Activated CD8-positive, alpha-beta memory T cell treated with anti-CD3 and anti-CD28 coated beads for 4 hours (primary cell): ENCODE results near the gene FIP1L1.

Experiments used
- DNase-seq, 2 donors: peaks; one replicate each; pipeline ENCODE4 v3.0.0-alpha.2; 2020; ENCODE audit warnings: low read depth in 2 of 2

The FIP1L1 gene

DNA sequence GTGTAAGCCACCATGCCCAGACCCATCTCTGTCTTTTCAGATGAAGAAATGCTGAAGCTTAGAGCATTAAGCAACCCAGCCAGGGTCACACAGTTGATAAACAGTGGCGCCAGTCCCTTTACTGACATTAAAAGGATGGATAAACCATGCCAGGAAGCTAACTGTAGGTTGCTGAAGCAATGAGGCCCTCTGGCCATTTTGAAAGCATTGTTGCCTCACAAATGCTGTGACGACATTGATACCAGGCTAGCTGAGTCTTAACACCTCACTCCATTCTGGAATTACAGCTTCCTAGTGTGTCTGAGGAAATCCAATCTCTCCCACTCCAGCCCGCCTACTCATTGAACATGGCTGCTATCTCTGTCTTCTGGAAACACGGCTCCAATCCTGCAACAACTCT is 124.1 kb downstream of the FIP1L1 start:
- no peak for DNase-seq

DNA sequence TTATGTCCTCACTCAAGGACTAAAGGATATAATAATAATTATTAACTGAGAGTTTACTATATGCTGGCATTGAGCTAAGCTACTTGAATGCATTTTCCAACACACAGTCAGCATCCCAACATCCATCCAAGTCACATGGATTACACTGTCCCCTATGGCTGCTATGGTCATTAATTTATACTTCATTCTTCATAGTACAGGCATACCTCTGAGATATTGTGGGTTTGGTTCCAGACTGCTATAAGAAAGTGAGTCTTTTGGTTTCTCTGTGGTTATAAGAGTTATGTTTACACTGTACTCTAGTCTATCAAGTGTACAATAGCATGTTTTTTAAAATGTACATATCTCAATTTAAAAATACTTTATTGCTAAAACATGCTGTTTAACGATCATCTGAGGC is 124.7 kb downstream of the FIP1L1 start:
- DNase-seq = no peak

DNA sequence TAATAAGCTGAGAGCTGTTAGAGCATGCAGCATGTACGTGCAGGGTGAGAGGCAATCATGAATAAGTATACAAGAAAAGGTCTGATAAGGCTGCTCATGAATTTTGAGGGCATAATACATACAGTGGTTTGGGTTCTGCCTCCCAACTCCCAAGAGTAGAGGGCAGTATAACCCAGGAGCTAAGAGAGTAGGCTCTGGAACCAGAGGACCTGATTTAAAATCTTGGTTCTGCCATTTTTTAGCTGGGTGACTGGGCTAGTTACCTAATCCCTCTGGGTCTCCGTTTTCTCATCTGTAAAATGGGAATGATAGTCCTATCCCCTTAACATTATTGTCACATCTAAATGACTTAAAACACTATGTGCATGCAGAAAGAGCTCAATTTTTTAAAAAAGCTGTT is 128.5 kb downstream of the FIP1L1 start:
- DNase-seq = no peak

DNA sequence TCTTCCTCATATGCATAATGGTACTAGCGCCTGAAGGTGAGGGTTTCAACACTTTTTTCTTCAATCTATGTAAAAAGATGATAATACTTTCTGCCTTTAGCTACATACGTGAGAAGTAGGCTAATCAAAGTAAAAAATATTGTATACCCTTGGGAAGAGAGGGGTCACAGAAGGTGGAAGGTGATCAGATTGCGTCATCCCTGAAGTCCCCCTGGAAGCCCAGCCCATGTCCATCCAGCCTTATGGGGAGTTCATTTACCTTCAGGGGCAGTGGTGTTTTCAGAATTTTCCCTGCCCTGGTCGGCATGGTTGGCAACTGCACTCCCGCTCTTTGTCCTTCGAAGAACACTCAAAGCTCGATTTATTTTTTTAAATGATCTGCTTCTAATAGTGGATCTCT is 129.6 kb downstream of the FIP1L1 start:
- DNase-seq = no peak

DNA sequence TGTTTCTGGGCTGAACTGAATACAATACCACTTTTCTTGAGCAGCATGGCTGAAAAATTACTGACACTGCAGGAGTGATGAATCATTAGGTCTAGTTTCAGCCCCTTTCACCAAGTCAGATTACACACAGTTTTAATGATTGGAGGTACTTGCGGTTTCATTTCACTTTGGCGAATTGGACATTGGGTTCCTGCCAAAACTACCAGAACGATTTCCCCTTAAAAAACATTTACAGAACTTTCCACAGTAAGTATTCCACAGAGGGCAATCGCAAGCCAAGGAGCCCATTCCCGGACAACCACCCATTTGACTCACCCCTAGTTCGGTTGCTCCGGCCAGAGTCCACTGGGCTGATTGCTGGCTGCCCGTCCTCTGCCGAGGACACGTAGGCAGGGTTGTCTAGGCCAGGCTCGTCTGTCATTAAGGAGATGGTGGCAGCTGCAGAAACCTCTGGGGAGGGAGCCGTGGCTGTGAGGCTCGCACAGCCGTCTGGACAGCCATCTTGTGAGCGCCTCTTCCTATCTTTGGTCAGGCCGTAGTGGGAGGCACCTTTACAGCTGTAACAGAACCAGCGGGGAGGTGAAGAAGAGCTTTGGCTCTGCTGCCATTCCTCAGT is 130.3 kb downstream of the FIP1L1 start:
- no peak for DNase-seq

DNA sequence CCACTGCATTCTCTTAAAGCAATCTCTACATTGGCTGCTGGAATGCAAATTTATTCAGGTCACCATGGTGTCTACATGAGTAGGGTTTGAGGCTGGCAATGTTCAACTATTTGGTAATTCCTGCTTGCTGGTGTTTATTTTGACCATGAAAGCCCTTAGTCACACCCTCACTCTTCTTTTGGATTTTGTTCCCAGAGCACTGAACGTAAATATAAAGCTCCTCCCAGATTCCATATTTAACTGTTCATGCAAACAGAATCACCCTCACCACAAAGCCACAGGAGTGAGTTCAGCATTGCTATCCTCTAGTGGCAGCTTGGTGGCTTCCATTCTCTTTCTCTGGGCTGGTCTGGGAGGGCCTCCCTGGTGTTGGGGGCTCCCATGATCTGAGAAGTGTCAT is 131.0 kb downstream of the FIP1L1 start:
- DNase-seq = no peak

DNA sequence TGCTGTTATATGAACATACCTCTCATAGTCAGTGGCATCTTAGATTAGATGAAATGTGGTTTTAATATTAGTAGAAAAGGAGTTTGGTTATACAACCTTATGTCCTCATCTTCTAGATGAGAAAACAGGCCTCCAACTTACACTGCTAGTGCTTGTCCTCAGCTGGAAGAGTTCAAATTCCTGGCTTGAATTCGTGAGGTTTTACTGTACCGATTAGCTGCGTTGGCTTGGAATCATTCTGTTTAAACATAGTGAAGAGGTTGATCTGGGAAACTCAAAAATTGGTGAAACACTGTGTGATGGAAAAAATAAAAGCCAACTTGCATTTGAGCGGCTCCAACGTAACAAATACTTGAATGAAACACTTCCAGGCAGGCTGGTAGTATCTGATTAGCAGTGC is 132.9 kb downstream of the FIP1L1 start:
- DNase-seq = no peak
